Activated CD4-positive, alpha-beta T cell treated with anti-CD3 and anti-CD28 coated beads, Interleukin-2, amount 10 ng/mL, durations not matched to agents 7 days and 5 days (primary cell): ENCODE data around the gene MAD1L1. TPM values are rescaled to one million over a fixed set of nuclear protein-coding genes. Genes with fewer than 3 reads are reported as not detected.

ENCODE experiments used
- CTCF ChIA-PET: fragments of 350-600 bp; sonication (Branson Sonifier 250); formaldehyde crosslinking; loops from one replicate; lab custom pipeline; 2021; ENCODE audit warnings: antibody characterized with exemption; lab: Charles Lee
- POLR2A ChIA-PET: fragments of 350-600 bp; sonication (Branson Sonifier 250); formaldehyde crosslinking; loops from one replicate; lab custom pipeline; 2021; ENCODE audit warnings: antibody characterized with exemption; lab: Charles Lee
- DNase-seq: peaks from one replicate; pipeline ENCODE4 v3.0.0-alpha.2; 2020
- H3K27ac Mint-ChIP-seq: one replicate; pipeline ENCODE4 v1.8.0; 2021; ENCODE audit warnings: mild to moderate bottlenecking, moderate library complexity, mixed read lengths
- H3K27me3 Mint-ChIP-seq: one replicate; pipeline ENCODE4 v1.8.0; 2021; ENCODE audit warnings: mixed read lengths
- H3K36me3 Mint-ChIP-seq: one replicate; pipeline ENCODE4 v1.8.0; 2021; ENCODE audit warnings: low read depth, mixed read lengths
- H3K4me1 Mint-ChIP-seq: one replicate; pipeline ENCODE4 v1.8.0; 2021; ENCODE audit warnings: mixed read lengths
- H3K4me3 Mint-ChIP-seq: one replicate; pipeline ENCODE4 v1.8.0; 2021; ENCODE audit warnings: mild to moderate bottlenecking, moderate library complexity, mixed read lengths
- H3K9me3 Mint-ChIP-seq: one replicate; pipeline ENCODE4 v1.8.0; 2021; ENCODE audit warnings: mixed read lengths
- total RNA-seq, 2 experiments: library from RNA; stranded (reverse); gene quantifications; one replicate each; pipeline ENCODE4 v1.2.3, GENCODE V29; 2021

MAD1L1 gene
- total RNA-seq, 2 experiments from 2014 or later = 125 to 127 TPM

DNA sequence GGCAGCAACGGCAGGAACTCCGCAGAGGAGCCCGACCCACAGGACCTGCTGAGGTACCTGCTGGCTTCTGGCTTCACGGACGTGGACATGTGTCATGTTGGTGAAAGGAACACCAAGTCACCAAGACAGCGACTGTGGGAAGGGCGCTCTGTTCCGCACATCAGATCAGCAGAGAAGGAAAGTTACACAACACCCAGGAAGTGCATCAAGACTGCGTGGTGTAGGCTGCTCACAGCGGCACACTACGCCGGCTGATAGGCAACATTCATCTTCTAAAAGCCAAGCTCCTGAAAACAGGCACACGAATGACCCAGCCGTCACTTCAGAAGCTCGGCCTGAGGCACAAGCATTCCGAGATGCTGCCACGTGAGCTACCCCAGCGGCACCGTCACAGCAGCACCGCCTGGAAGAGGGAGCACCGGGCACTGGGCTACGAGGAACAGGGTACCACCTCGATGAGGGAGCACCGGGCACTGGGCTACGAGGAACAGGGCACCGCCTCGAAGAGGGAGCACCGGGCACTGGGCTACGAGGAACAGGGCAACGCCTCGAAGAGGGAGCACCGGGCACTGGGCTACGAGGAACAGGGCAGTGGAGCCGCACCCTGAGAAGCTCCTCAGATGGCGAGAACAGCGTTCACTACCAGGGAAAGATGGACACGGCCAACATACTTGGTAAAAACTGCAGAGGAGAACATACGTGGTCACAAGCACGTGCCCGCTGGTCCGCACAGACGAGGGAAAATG is 86.7 kb downstream of the MAD1L1 start:
- Mint-ChIP-seq H3K4me3 (no peak overlapping the region), H3K36me3 (no peaks in the 10 kb centered on the region), H3K27me3 (no peaks in the 10 kb centered on the region)

DNA sequence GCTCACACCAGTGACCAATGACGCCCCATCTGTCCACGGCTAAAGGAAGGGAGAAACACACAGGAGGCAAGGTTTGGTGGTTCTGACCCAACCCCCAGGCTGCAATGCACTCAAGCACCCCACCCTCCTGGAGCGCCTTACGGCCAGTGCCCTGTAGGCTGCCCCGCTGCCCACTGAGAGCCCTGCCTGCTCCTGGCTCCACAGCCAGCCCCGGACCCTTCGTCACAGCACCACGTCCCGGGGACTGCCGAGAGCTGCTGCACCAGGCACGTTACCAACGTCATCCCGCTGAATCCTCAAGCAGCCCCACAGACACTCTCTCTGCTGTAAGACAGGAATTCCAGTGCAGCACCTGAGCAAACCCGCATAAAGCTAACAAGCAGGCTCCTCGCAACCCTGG is 87.8 kb downstream of the MAD1L1 start:
- ChIA-PET POLR2A (no interaction called here), CTCF (interaction anchor here (0.9 to 1.0 kb wide), 2 partner anchors 9 to 251 kb away, joined by 3 to 4 read pairs; no protein-coding TSS in a partner anchor)
- no peak for DNase-seq
- H3K4me3 Mint-ChIP-seq = no peak overlapping the region
- no peaks in the 10 kb centered on the region for H3K27me3 Mint-ChIP-seq
- no peaks in the 10 kb centered on the region for H3K9me3 Mint-ChIP-seq
- no peaks in the 10 kb centered on the region for H3K4me1 Mint-ChIP-seq
- H3K27ac Mint-ChIP-seq = no peak overlapping the region
- no peaks in the 10 kb centered on the region for H3K36me3 Mint-ChIP-seq

More for the DNA sequence above, 86.7 kb downstream of the MAD1L1 start:
- Mint-ChIP-seq H3K9me3 (no peaks in the 10 kb centered on the region), H3K27ac (no peak overlapping the region), H3K4me1 (no peaks in the 10 kb centered on the region)
- CTCF ChIA-PET = interaction anchor here (1.0 to 1.9 kb wide), 2 partner anchors 12 to 252 kb away, joined by 3 to 5 read pairs; no protein-coding TSS in a partner anchor
- POLR2A ChIA-PET = no interaction called here
- DNase-seq = no peak

DNA sequence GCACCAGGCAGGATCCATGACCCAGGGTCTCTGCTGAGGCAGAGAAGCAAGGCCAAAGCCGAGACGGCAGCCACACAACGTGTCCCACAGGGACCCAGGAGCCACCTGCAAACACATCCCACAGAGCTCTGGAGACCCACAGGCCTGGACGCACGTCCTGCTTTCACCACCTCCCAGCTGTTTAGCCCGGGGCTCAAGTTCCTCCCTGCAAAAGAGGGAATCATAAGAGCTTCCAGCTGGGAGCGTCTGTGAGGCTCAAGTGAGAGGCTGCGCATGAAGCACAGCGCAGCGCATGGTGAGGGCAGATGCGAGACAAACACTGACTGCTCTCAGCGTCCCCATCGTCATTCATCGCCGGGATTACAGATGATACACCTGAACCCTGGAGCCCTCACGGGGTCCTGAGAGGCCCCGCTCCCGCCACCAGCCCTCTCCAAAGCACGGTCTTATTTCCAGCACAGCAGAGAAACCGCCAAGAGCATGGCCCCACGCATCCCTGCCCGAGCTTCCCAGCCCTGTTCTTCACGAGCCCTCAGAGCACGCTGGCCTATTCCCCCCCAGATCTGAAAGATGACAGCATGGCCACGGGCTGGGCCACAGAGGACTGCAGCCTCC is 88.7 kb downstream of the MAD1L1 start:
- H3K36me3 Mint-ChIP-seq = no peaks in the 10 kb centered on the region
- H3K4me1 Mint-ChIP-seq = no peaks in the 10 kb centered on the region
- no peaks in the 10 kb centered on the region for H3K9me3 Mint-ChIP-seq
- H3K4me3 Mint-ChIP-seq = no peak overlapping the region
- no peak overlapping the region for H3K27ac Mint-ChIP-seq
- CTCF ChIA-PET = interaction anchor here (0.9 kb wide), 1 partner anchor 8 kb away, joined by 4 read pairs; no protein-coding TSS in a partner anchor
- no peak for DNase-seq
- H3K27me3 Mint-ChIP-seq = no peaks in the 10 kb centered on the region
- POLR2A ChIA-PET = no interaction called here

DNA sequence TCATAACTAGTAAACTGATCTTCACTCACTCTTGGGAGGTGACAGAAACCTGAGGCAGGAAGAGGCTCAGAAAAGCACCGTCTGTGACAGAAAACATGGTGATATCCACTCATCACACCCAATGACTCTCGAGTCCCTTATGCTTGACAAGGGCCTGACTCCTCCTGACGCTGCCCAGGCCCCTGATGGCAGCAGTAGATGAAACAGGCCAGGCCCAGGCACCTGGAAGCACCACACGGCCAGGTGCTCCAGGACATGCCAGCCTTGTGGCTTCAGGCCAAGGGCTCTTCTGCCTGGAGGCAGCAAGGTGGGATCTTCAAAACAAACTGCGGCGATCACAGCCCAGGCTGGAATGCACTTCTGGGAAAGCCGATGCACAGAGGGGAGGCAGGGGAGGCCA is 89.3 kb downstream of the MAD1L1 start:
- Mint-ChIP-seq H3K4me1 (peaks cover 2% of the 10 kb centered on the region), H3K4me3 (no peak overlapping the region), H3K27ac (peak overlapping the region; percentile 31), H3K36me3 (no peaks in the 10 kb centered on the region), H3K27me3 (no peaks in the 10 kb centered on the region), H3K9me3 (no peaks in the 10 kb centered on the region)
- DNase-seq = no peak
- CTCF ChIA-PET = no interaction called here
- POLR2A ChIA-PET = no interaction called here

DNA sequence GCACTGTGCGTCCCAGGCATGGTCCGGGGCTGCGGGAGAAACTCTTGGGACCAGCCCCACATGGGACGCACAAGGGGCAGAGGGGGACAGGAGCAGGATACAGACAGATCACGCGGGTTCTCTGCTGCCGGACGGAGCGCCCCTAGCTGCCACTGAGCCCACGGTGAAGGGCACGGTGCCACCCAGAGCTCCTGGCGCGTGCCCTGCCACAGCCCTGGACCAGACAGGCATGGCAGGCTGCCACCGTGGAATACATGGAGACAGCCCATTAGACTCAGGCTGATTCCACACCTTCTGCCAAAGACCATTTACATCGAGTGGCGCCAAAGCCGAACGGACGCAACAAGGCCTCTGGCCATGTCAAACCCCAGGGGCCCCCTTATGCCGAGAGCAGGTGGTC is 90.4 kb downstream of the MAD1L1 start:
- Mint-ChIP-seq H3K9me3 (no peaks in the 10 kb centered on the region), H3K4me3 (no peak overlapping the region), H3K27ac (no peak overlapping the region), H3K36me3 (no peaks in the 10 kb centered on the region), H3K4me1 (peaks cover 10% of the 10 kb centered on the region), H3K27me3 (no peaks in the 10 kb centered on the region)
- CTCF ChIA-PET = no interaction called here
- POLR2A ChIA-PET = no interaction called here
- no peak for DNase-seq

DNA sequence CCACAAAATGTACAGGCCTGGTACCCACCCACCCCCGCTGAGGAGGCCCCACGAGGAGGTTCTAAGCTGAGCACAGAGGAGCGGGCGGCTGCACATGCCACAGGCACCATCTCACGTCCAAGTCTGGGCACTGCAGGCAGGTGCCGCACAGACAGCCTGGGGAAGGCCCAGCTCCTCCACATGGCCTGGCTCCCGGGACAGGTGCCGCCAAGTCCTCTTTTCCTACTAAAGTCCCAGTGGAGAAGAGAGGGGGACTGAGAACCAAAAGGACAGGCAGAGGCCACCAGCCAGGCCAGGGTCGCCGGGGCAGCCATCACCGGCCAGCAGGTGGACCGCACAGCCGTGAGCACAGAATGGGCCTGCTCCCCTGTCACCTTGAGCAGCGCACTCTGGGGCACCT is 91.1 kb downstream of the MAD1L1 start:
- H3K27me3 Mint-ChIP-seq = no peaks in the 10 kb centered on the region
- H3K9me3 Mint-ChIP-seq = no peaks in the 10 kb centered on the region
- ChIA-PET POLR2A (no interaction called here), CTCF (no interaction called here)
- H3K4me1 Mint-ChIP-seq = peaks cover 10% of the 10 kb centered on the region
- no peak overlapping the region for H3K4me3 Mint-ChIP-seq
- no peak for DNase-seq
- H3K36me3 Mint-ChIP-seq = no peaks in the 10 kb centered on the region
- no peak overlapping the region for H3K27ac Mint-ChIP-seq

DNA sequence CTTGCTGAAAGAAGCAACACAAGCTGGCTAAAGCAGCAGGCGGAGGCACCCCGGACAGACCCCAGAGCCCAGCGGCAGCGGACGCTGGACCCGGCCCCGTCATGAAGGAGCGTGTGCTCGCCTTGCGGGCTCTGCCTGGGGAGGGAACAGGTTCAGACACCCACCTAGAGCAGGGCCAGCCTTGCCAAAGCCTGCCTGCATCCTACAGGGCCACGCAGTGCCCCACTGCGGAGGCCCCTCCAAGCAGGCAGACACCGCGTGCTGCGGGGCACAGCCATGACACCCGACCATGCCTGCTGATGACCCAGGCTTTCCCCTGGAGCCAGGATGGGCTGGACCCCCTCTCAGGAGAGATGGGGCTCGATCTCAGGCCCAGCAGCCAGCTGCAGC is 91.7 kb downstream of the MAD1L1 start:
- Mint-ChIP-seq H3K36me3 (no peaks in the 10 kb centered on the region), H3K9me3 (no peaks in the 10 kb centered on the region), H3K27me3 (no peaks in the 10 kb centered on the region), H3K4me1 (peaks cover 10% of the 10 kb centered on the region), H3K4me3 (no peak overlapping the region), H3K27ac (no peak overlapping the region)
- no peak for DNase-seq
- ChIA-PET POLR2A (no interaction called here), CTCF (no interaction called here)

DNA sequence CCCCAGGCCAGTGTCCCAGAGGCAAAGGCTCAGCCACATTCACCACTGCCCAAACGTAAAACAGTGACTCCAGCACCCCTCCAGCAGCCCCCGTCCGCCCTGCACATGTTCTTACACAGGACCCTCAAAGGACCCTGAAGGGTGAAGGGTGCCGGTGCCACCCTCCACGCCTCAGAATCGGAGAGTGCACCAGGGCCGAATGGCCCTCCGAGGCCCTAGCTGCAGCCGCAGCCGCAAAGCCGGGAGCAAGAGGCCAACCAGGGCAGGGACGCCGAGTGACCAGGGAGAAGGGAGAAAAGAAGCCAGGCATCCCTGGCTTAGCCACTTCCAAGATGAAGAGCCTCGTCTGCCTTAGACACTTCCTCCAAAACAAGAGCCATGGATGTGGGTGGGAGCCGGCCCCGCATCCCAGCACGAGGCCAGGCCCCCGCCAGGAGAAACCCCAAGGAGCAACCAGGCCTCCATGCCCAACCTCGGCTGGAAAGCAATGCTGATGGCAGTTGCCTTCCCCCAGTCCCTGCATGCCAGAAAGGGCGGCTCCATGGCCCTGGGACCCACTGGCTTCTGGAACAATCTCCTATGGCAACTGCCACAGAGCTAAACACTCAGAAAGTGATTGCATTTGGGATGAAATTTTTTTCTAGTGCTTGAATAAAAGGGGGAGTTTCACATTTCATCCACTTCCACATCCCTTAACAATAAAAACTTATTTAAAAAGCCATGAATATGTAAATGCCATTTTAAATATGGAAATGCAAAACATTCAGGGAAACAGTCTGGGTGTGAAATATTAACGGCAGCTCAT is 92.3 kb downstream of the MAD1L1 start:
- Mint-ChIP-seq H3K27me3 (no peaks in the 10 kb centered on the region), H3K4me1 (peaks cover 10% of the 10 kb centered on the region), H3K4me3 (no peak overlapping the region), H3K36me3 (no peaks in the 10 kb centered on the region), H3K27ac (no peak overlapping the region), H3K9me3 (no peaks in the 10 kb centered on the region)
- ChIA-PET POLR2A (no interaction called here), CTCF (no interaction called here)
- DNase-seq = no peak

DNA sequence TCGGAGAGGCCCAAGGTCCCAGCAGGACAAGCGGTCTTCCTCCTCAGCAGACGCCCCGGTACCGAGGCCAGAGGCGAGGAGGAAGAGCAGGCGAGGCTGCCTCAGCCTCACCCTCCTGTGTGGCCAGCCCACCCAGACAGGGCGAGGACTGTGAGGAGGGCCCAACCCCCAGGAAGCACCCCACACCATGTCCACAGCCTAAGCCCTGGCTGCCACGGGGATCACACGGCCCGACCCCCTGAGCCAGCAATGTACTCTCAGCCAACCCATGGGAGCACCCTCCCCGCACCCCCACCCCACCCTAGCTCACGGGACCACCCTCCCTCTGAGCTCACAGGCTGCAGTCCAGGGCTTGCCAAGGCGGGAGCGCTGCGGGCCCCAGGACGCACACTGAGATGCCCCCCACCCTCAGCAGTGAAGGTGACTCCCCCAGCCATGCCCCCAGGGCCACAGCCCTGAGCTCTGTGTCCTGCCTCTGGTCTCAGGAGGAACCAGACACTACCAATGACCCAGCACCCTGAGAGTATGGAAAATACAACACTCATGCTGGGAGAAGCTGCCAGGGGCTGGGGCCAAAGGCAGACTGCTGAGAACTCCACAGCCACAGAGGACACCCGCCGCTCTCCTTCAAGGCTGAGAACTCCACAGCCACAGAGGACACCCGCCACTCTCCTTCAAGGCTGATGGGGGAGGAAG is 93.6 kb downstream of the MAD1L1 start:
- Mint-ChIP-seq H3K27ac (peak overlapping the region; percentile 68), H3K9me3 (no peaks in the 10 kb centered on the region), H3K36me3 (no peaks in the 10 kb centered on the region), H3K4me3 (no peak overlapping the region), H3K27me3 (no peaks in the 10 kb centered on the region), H3K4me1 (peaks cover 10% of the 10 kb centered on the region)
- ChIA-PET POLR2A (no interaction called here), CTCF (no interaction called here)
- DNase-seq = no peak

DNA sequence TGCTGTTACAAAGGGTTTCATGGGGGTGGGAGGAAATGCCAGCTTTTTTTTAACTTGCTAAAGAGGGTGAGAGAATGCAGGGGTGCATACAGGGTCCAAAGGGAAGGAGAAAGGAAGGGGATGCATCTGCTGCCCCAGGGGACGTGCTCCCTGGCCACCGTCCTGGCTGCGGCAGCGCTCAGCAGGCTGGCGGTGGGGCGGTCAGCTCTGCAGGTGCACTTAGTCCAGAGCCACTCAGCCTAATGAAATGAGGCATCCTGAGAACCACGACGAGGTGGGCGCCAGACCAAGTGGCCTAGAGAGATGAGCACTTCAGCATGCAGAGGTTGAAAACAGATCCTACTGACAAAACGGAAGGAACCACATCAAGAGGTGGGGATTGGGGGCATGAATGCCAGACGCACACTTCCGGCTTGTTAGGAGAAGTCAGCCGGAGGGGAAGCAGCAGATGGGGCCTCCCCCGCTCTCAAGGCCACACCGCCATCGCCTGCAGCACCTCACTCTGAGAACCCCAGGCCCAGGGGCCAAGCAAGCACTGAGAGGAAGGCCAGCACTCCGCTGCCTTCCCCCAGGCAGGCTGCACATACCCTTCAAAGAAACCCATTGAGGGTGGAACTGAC is 94.5 kb downstream of the MAD1L1 start:
- Mint-ChIP-seq H3K27ac (peak overlapping the region; percentile 90), H3K4me3 (peak overlapping the region; percentile 22), H3K9me3 (no peaks in the 10 kb centered on the region), H3K4me1 (peaks cover 10% of the 10 kb centered on the region), H3K36me3 (no peaks in the 10 kb centered on the region), H3K27me3 (no peaks in the 10 kb centered on the region)
- CTCF ChIA-PET = no interaction called here
- POLR2A ChIA-PET = no interaction called here
- DNase-seq = peak; percentile 71

DNA sequence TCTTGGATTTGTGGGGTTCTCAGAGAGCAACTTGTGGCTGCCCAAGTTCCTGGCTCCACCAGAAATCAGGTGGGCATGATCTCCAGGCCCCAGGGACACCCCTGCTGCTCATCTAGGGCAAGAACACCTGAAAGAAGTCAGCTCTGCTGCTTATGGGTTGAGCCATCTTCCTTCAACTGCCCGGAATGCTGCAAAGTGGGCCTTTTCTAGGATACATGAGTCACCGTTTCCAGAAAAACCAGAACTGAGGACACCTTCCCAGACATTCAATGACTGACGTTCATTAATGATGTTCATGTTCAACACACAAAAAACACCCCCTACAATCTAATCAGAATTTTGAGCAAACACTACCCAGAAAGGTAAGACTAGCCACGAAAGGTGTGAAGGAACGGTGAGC is 98.0 kb downstream of the MAD1L1 start:
- Mint-ChIP-seq H3K36me3 (no peaks in the 10 kb centered on the region), H3K27me3 (no peaks in the 10 kb centered on the region), H3K27ac (no peak overlapping the region), H3K4me1 (peaks cover 10% of the 10 kb centered on the region), H3K9me3 (no peaks in the 10 kb centered on the region), H3K4me3 (no peak overlapping the region)
- CTCF ChIA-PET = interaction anchor here (1.3 kb wide), 1 partner anchor 15 kb away, joined by 5 read pairs; no protein-coding TSS in a partner anchor
- POLR2A ChIA-PET = no interaction called here
- DNase-seq = no peak

DNA sequence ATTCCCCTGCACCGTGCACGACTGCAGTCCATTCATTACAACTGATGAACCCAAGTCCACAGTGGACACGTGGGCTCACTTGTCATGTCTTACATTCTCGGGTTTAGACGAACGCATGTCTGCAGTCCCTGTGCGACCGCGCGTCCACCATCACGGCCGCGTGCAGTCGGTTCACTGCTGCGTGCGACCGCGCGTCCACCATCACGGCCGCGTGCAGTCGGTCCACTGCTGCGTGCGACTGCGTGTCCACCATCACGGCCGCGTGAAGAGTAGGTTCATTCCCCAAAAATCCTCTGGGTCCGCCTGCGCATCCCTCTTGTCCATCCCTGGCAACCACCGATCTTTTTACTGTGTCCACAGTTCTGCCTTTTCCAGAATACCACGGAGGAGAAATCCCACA is 100.5 kb downstream of the MAD1L1 start:
- ChIA-PET POLR2A (no interaction called here), CTCF (no interaction called here)
- Mint-ChIP-seq H3K27ac (no peak overlapping the region), H3K4me3 (no peak overlapping the region), H3K27me3 (no peaks in the 10 kb centered on the region), H3K36me3 (no peaks in the 10 kb centered on the region), H3K4me1 (no peaks in the 10 kb centered on the region), H3K9me3 (no peaks in the 10 kb centered on the region)
- DNase-seq = no peak
